Skeletal muscle tissue (tissue), 4 donors: Measurements from ENCODE around the gene NR1H2. TPM values are rescaled to one million over a fixed set of nuclear protein-coding genes. Genes with fewer than 3 reads are reported as not detected.
"Not testable (repeated sequence)": the region's sequence is repeated elsewhere in the genome, so short reads cannot be mapped to it uniquely, and the experiment has no call there.

Experiments
- H3K27ac ChIP-seq: one replicate; pipeline ENCODE4 v1.7.0; 2013; ENCODE audit warnings: mild to moderate bottlenecking, low read depth, low read length, inconsistent platforms
- H3K27me3 ChIP-seq, 3 donors: one replicate each; pipeline ENCODE4 v1.7.0; 2013; ENCODE audit warnings: low read length in 3 of 3; ENCODE audit not compliant: control insufficient read depth in 3 of 3, insufficient read depth in 3 of 3
- H3K36me3 ChIP-seq, 3 donors: one replicate each; pipeline ENCODE4 v1.7.0; 2013; ENCODE audit warnings: low read length in 3 of 3; ENCODE audit not compliant: control insufficient read depth in 3 of 3, insufficient read depth in 3 of 3
- H3K4me1 ChIP-seq, 3 donors: one replicate each; pipeline ENCODE4 v1.7.0; 2013; ENCODE audit warnings: low read length in 3 of 3, mild to moderate bottlenecking in 3 of 3; ENCODE audit not compliant: control insufficient read depth in 3 of 3, insufficient read depth in 3 of 3
- H3K4me3 ChIP-seq, 3 donors: one replicate each; pipeline ENCODE4 v1.7.0; 2013; ENCODE audit warnings: low read length in 3 of 3
- H3K9ac ChIP-seq, 3 donors: one replicate each; pipeline ENCODE4 v1.7.0; 2013; ENCODE audit warnings: low read length in 3 of 3, mild to moderate bottlenecking in 3 of 3, moderate library complexity in 2 of 3, low read depth in 1 of 3
- H3K9me3 ChIP-seq, 3 donors: one replicate each; pipeline ENCODE4 v1.7.0; 2013; ENCODE audit warnings: low read length in 3 of 3; ENCODE audit not compliant: control insufficient read depth in 3 of 3
- total RNA-seq: library from RNA; depleted of rRNA; stranded (reverse); fragments of >200 nt; gene quantifications from one replicate; pipeline ENCODE4 v1.2.3, GENCODE V29; 2014
- donor health status: Osteomylitis.

Gene NR1H2
- total RNA-seq, 1 donor from 2014 or later = 32.9 TPM

GRCh38 chr19:50331221-50331993 is 44.9 kb upstream of the NR1H2 start:
- H3K9me3 ChIP-seq = no peaks in the 10 kb centered on the region
- peak overlapping the region; percentile 51 to 58 (median 54) for H3K4me3 ChIP-seq
- H3K36me3 ChIP-seq = no peaks in the 10 kb centered on the region
- H3K4me1 ChIP-seq = peaks cover 33 to 54% (median 46%) of the 10 kb centered on the region in 3 donors
- H3K27ac ChIP-seq = peak overlapping the region; percentile 75
- H3K9ac ChIP-seq = peak overlapping the region in 2 of 3 donors; percentile 23 to 60
- peaks cover 11 to 36% (median 27%) of the 10 kb centered on the region in 3 donors for H3K27me3 ChIP-seq

GRCh38 chr19:50331994-50332243 is 44.3 kb upstream of the NR1H2 start:
- Histone ChIP-seq H3K36me3 (no peaks in the 10 kb centered on the region), H3K27me3 (peaks cover 10 to 33% (median 22%) of the 10 kb centered on the region in 3 donors), H3K27ac (peak overlapping the region; percentile 75)

GRCh38 chr19:50332244-50333038 is 43.8 kb upstream of the NR1H2 start:
- no peaks in the 10 kb centered on the region for H3K36me3 ChIP-seq
- H3K9ac ChIP-seq = peak overlapping the region in 2 of 3 donors; percentile 53 to 60
- peaks cover 5 to 28% (median 17%) of the 10 kb centered on the region in 3 donors for H3K27me3 ChIP-seq
- H3K27ac ChIP-seq = peak overlapping the region; percentile 75
- H3K4me1 ChIP-seq = peaks cover 31 to 48% (median 43%) of the 10 kb centered on the region in 3 donors
- H3K4me3 ChIP-seq = peak overlapping the region; percentile 89 to 95 (median 90)
- no peaks in the 10 kb centered on the region for H3K9me3 ChIP-seq

More at GRCh38 chr19:50331994-50332243, 44.3 kb upstream of the NR1H2 start:
- Histone ChIP-seq H3K4me1 (peaks cover 32 to 52% (median 46%) of the 10 kb centered on the region in 3 donors), H3K4me3 (peak overlapping the region in 2 of 3 donors; percentile 9 to 32), H3K9ac (peak overlapping the region in 1 of 3 donors; percentile 60), H3K9me3 (no peaks in the 10 kb centered on the region)

- Histone ChIP-seq H3K9me3 (no peaks in the 10 kb centered on the region), H3K9ac (peak overlapping the region; percentile 61 to 78 (median 74)), H3K36me3 (no peaks in the 10 kb centered on the region), H3K4me1 (peaks cover 28 to 44% (median 40%) of the 10 kb centered on the region in 3 donors), H3K27ac (peak overlapping the region; percentile 75), H3K4me3 (peak overlapping the region; percentile 89 to 95 (median 90)), H3K27me3 (peaks cover 0 to 23% (median 13%) of the 10 kb centered on the region in 3 donors)
Measured at GRCh38 chr19:50333235-50333736, 43.0 kb upstream of the NR1H2 start.

GRCh38 chr19:50333737-50334617 is 42.3 kb upstream of the NR1H2 start:
- Histone ChIP-seq H3K36me3 (no peaks in the 10 kb centered on the region), H3K4me3 (peak overlapping the region; percentile 89 to 95 (median 90)), H3K9ac (peak overlapping the region; percentile 69 to 78 (median 74)), H3K4me1 (peaks cover 28 to 42% (median 37%) of the 10 kb centered on the region in 3 donors), H3K9me3 (no peaks in the 10 kb centered on the region), H3K27ac (peak overlapping the region; percentile 75), H3K27me3 (peaks cover 0 to 21% (median 13%) of the 10 kb centered on the region in 3 donors)

GRCh38 chr19:50334741-50335421 is 41.4 kb upstream of the NR1H2 start:
- Histone ChIP-seq H3K27me3 (peaks cover 0 to 16% (median 13%) of the 10 kb centered on the region in 3 donors), H3K27ac (no peak overlapping the region), H3K4me1 (peaks cover 22 to 36% (median 31%) of the 10 kb centered on the region in 3 donors), H3K4me3 (no peak overlapping the region), H3K9me3 (no peaks in the 10 kb centered on the region), H3K9ac (no peak overlapping the region), H3K36me3 (no peaks in the 10 kb centered on the region)

- not testable (repeated sequence) for H3K36me3 ChIP-seq, H3K27me3 ChIP-seq, H3K27ac ChIP-seq, H3K9me3 ChIP-seq, H3K4me3 ChIP-seq, H3K9ac ChIP-seq
- peaks cover 15 to 23% (median 19%) of the 10 kb centered on the region in 3 donors for H3K4me1 ChIP-seq
Measured at GRCh38 chr19:50337031-50337430, 39.2 kb upstream of the NR1H2 start.

- Histone ChIP-seq H3K4me1 (no peaks in the 10 kb centered on the region), H3K9me3 (peaks cover 0 to 2% (median 0%) of the 10 kb centered on the region in 3 donors), H3K36me3 (no peaks in the 10 kb centered on the region), H3K27me3 (no peaks in the 10 kb centered on the region), H3K4me3 (no peak overlapping the region), H3K27ac (no peak overlapping the region), H3K9ac (no peak overlapping the region)
Measured at GRCh38 chr19:50340331-50340730, 35.9 kb upstream of the NR1H2 start.

- Histone ChIP-seq H3K27ac (no peak overlapping the region), H3K9ac (no peak overlapping the region)
Measured at GRCh38 chr19:50341091-50341564, 35.1 kb upstream of the NR1H2 start.

More at GRCh38 chr19:50341091-50341564, 35.1 kb upstream of the NR1H2 start:
- H3K4me3 ChIP-seq = no peak overlapping the region
- peaks cover 0 to 2% (median 0%) of the 10 kb centered on the region in 3 donors for H3K9me3 ChIP-seq
- no peaks in the 10 kb centered on the region for H3K4me1 ChIP-seq
- no peaks in the 10 kb centered on the region for H3K27me3 ChIP-seq
- H3K36me3 ChIP-seq = no peaks in the 10 kb centered on the region
